ENCODE data around the gene RGS6. TPM values are rescaled to one million over a fixed set of nuclear protein-coding genes. Genes with fewer than 3 reads are reported as not detected.

The RGS6 gene
- total and polyA plus RNA-seq, 8 donors = 0.12 to 4.1 (median 2.8) TPM

- no peak for TF ChIP-seq CTCF (IDR thresholded peaks at IDR 0.05)
- intact Hi-C loops (cut with DNase I) = loop anchor here (10.0 kb wide), 2 partner anchors 393 to 433 kb away; no protein-coding TSS in a partner anchor
- no peak for DNase-seq
- Histone ChIP-seq H3K4me1 (no peaks in the 10 kb centered on the region), H3K4me3 (no peak overlapping the region), H3K27me3 (no peaks in the 10 kb centered on the region), H3K36me3 (no peaks in the 10 kb centered on the region), H3K27ac (no peak overlapping the region), H3K9me3 (no peaks in the 10 kb centered on the region)
- no peak for ATAC-seq
Observed at GRCh38 chr14:72512281-72512680, 580.1 kb downstream of the RGS6 start.

GRCh38 chr14:72512925-72513324, 580.7 kb downstream of the RGS6 start:
- ATAC-seq (no peak), DNase-seq (no peak)
- Histone ChIP-seq H3K27me3 (no peaks in the 10 kb centered on the region), H3K9me3 (no peaks in the 10 kb centered on the region), H3K4me3 (no peak overlapping the region), H3K4me1 (no peaks in the 10 kb centered on the region), H3K36me3 (no peaks in the 10 kb centered on the region), H3K27ac (no peak overlapping the region)
- intact Hi-C loops (cut with DNase I) = loop anchor here (10.0 kb wide), 2 partner anchors 392 to 432 kb away; no protein-coding TSS in a partner anchor
- no peak for TF ChIP-seq CTCF (IDR thresholded peaks at IDR 0.05)

- no peak for ATAC-seq
- TF ChIP-seq CTCF (IDR thresholded peaks at IDR 0.05) = no peak
- Histone ChIP-seq H3K4me3 (no peak overlapping the region), H3K4me1 (no peaks in the 10 kb centered on the region), H3K27ac (no peak overlapping the region), H3K36me3 (no peaks in the 10 kb centered on the region), H3K27me3 (no peaks in the 10 kb centered on the region), H3K9me3 (no peaks in the 10 kb centered on the region)
- intact Hi-C loops (cut with DNase I) = loop anchor here (10.0 kb wide), 2 partner anchors 391 to 431 kb away; no protein-coding TSS in a partner anchor
- DNase-seq = no peak
Observed at GRCh38 chr14:72513346-72513745, 581.1 kb downstream of the RGS6 start.

GRCh38 chr14:72513965-72514659, 581.9 kb downstream of the RGS6 start:
- H3K9me3 ChIP-seq = no peaks in the 10 kb centered on the region
- no peak overlapping the region for H3K27ac ChIP-seq
- no peaks in the 10 kb centered on the region for H3K36me3 ChIP-seq
- H3K27me3 ChIP-seq = no peaks in the 10 kb centered on the region
- DNase-seq = peak in 1 of 4 donors; percentile 44
- peak; percentile 15 for ATAC-seq
- peak in 1 of 2 donors; percentile 21 for TF ChIP-seq CTCF (IDR thresholded peaks at IDR 0.05)
- peaks cover 0 to 2% of the 10 kb centered on the region in 2 donors for H3K4me1 ChIP-seq
- no peak overlapping the region for H3K4me3 ChIP-seq
- intact Hi-C loops (cut with DNase I) = loop anchor here (10.0 kb wide), 2 partner anchors 391 to 431 kb away; no protein-coding TSS in a partner anchor

GRCh38 chr14:72514660-72515025, 582.4 kb downstream of the RGS6 start:
- Histone ChIP-seq H3K27me3 (no peaks in the 10 kb centered on the region), H3K36me3 (no peaks in the 10 kb centered on the region), H3K4me1 (peaks cover 0 to 7% of the 10 kb centered on the region in 2 donors), H3K27ac (no peak overlapping the region), H3K4me3 (no peak overlapping the region), H3K9me3 (no peaks in the 10 kb centered on the region)
- no peak for TF ChIP-seq CTCF (IDR thresholded peaks at IDR 0.05)
- ATAC-seq (no peak), DNase-seq (no peak)
- intact Hi-C loops (cut with DNase I) = loop anchor here (10.0 kb wide), 2 partner anchors 390 to 430 kb away; no protein-coding TSS in a partner anchor

All from left lung (tissue), 10 donors.